GM12878 (cell line): ENCODE data around the gene LMX1B. TPM values are rescaled to one million over a fixed set of nuclear protein-coding genes. Genes with fewer than 3 reads are reported as not detected.

ENCODE experiments used
- ATAC-seq: fragments of 200-7000 bp; cut with Tn5 transposase; 3 replicates; pipeline ENCODE4 v1.9.1; 2020; ENCODE audit warnings: mild to moderate bottlenecking, moderate library complexity
- BruUV-seq: library from RNA; stranded (reverse); fragments of 400-500 nt; replicated peaks from 2 replicates; lab custom pipeline; 2021; lab: Mats Ljungman, UMichigan
- CTCF ChIA-PET: fragments of 300-600 bp; sonication (Branson Sonifier 250); formaldehyde crosslinking; extraction: SDS; loops from one replicate; lab custom pipeline; 2021; ENCODE audit warnings: inconsistent platforms; lab: Yijun Ruan, JAX
- POLR2A ChIA-PET: fragments of 350-600 bp; formaldehyde crosslinking; extraction: SDS; loops from one replicate; lab custom pipeline; 2021; ENCODE audit warnings: inconsistent platforms; lab: Charles Lee
- RAD21 ChIA-PET: fragments of 300-600 bp; sonication (Branson Sonifier 250); formaldehyde crosslinking; loops from one replicate; lab custom pipeline; 2023; ENCODE audit warnings: antibody characterized with exemption; ENCODE audit not compliant: unreplicated experiment; lab: Charles Lee
- SMC1A ChIA-PET: fragments of 300-600 bp; sonication (Branson Sonifier 250); formaldehyde crosslinking; loops from one replicate; lab custom pipeline; 2023; ENCODE audit not compliant: unreplicated experiment, uncharacterized antibody; lab: Charles Lee
- DNase-seq: peaks from one replicate; pipeline ENCODE4 v3.0.0-alpha.2; 2011; ENCODE audit warnings: low read depth, low spot score
- FAIRE-seq: peaks from 3 replicates; lab custom pipeline; 2011; peaks lifted over from hg19 to GRCh38; lab: Jason Lieb, UNC
- H2AFZ ChIP-seq: 2 replicates; pipeline ENCODE4 v1.6.0; 2011; ENCODE audit warnings: low read depth, low read length, control low read depth; ENCODE audit not compliant: control insufficient read depth
- H3K27ac ChIP-seq: 2 replicates; pipeline ENCODE4 v1.5.1; 2011; ENCODE audit warnings: control low read depth; ENCODE audit not compliant: control insufficient read depth, insufficient read depth
- H3K27me3 ChIP-seq, 2 experiments: replicated peaks in 1 of 2; 2 replicates each; pipeline versions ENCODE4 v1.6.0 to v1.6.1; 2011; ENCODE audit warnings: low read length in 1 of 2; ENCODE audit not compliant: control insufficient read depth in 2 of 2, insufficient read depth in 2 of 2
- H3K36me3 ChIP-seq, 2 experiments: 2 replicates each; pipeline ENCODE4 v1.5.1; 2011; ENCODE audit warnings: low read length in 1 of 2; ENCODE audit not compliant: control insufficient read depth in 2 of 2, insufficient read depth in 2 of 2
- H3K4me1 ChIP-seq: 2 replicates; pipeline ENCODE4 v1.6.1; 2011; ENCODE audit warnings: mild to moderate bottlenecking, low read length, moderate library complexity, mixed read lengths; ENCODE audit not compliant: control insufficient read depth, insufficient read depth
- H3K4me2 ChIP-seq: 2 replicates; pipeline ENCODE4 v1.6.0; 2011; ENCODE audit warnings: control low read depth; ENCODE audit not compliant: control insufficient read depth, insufficient read depth
- H3K4me3 ChIP-seq: fragments of 200-600 bp; sonication (generic); 2 replicates; pipeline ENCODE4 v1.5.1; 2016
- H3K79me2 ChIP-seq: 2 replicates; pipeline ENCODE4 v1.6.0; 2011; ENCODE audit warnings: low read length; ENCODE audit not compliant: control insufficient read depth, insufficient read depth
- H3K9ac ChIP-seq: 2 replicates; pipeline ENCODE4 v1.8.0; 2011; ENCODE audit warnings: low read length, control low read depth, mixed read lengths; ENCODE audit not compliant: control insufficient read depth, insufficient read depth
- H3K9me3 ChIP-seq: replicated peaks from 3 replicates; pipeline ENCODE4 v1.5.1; 2011; ENCODE audit warnings: mild to moderate bottlenecking, low read length; ENCODE audit not compliant: control insufficient read depth, insufficient read depth
- H4K20me1 ChIP-seq: 2 replicates; pipeline ENCODE4 v1.6.0; 2011; ENCODE audit not compliant: control insufficient read depth, insufficient read depth
- ATF7 ChIP-seq: fragments of 450-650 bp; IDR thresholded peaks from 2 replicates; pipeline ENCODE4 v1.6.1; 2016; ENCODE audit warnings: low read depth, mild to moderate bottlenecking
- CBX5 ChIP-seq: sonication (generic); IDR thresholded peaks from 2 replicates; pipeline ENCODE4 v1.6.1; 2016; ENCODE audit warnings: low read depth, moderate library complexity, mild to moderate bottlenecking, inconsistent platforms
- DPF2 ChIP-seq: fragments of 450-650 bp; IDR thresholded peaks from 2 replicates; pipeline ENCODE4 v1.6.1; 2017; ENCODE audit warnings: mild to moderate bottlenecking
- FOXM1 ChIP-seq: IDR thresholded peaks from 2 replicates; pipeline ENCODE4 v1.6.1; 2012; ENCODE audit warnings: low read depth, mild to moderate bottlenecking, inconsistent platforms, low read length, moderate library complexity
- NFYA ChIP-seq: IDR thresholded peaks from 2 replicates; pipeline ENCODE4 v1.6.1; 2011; ENCODE audit warnings: low read depth, mild to moderate bottlenecking, low read length, improper control_type of control experiment, borderline replicate concordance
- NR2C2 ChIP-seq: IDR thresholded peaks from 2 replicates; pipeline ENCODE4 v1.6.1; 2011; ENCODE audit warnings: borderline replicate concordance, low read depth; ENCODE audit not compliant: control insufficient read depth, insufficient read length
- PML ChIP-seq: IDR thresholded peaks from 2 replicates; pipeline ENCODE4 v1.6.1; 2012; ENCODE audit warnings: low read length, inconsistent platforms
- RELB ChIP-seq: fragments of 450-650 bp; IDR thresholded peaks from 2 replicates; pipeline ENCODE4 v1.6.1; 2017; ENCODE audit warnings: low read depth, mild to moderate bottlenecking, moderate library complexity
- SP1 ChIP-seq: IDR thresholded peaks from one replicate; pipeline ENCODE4 v1.6.1; 2011; ENCODE audit warnings: low read depth, low read length
- SREBF2 ChIP-seq: IDR thresholded peaks from 2 replicates; pipeline ENCODE4 v1.6.1; 2012; ENCODE audit warnings: mild to moderate bottlenecking, low read length
- WGBS: methylation state at CpG from one replicate; pipeline ENCODE4 v1.1.6; 2016; ENCODE audit warnings: low lambda C conversion rate; ENCODE audit not compliant: insufficient replicate concordance, insufficient coverage; ENCODE audit errors: missing lambda C conversion rate; 5-methylcytosine and 5-hydroxymethylcytosine counted together
- in situ Hi-C: fragments of 300-500 bp; cut with MboI; formaldehyde crosslinking; loops from 9 replicates; pipeline ENCODE4 v1.14.3; 2018; ENCODE audit warnings: mixed read lengths
- intact Hi-C: fragments of 100-400 bp; cut with micrococcal nuclease; formaldehyde crosslinking; loops from one replicate; pipeline ENCODE4 v1.14.2; 2022; ENCODE audit not compliant: unreplicated experiment
- polyA plus RNA-seq, 11 experiments: library from polyadenylated mRNA; depleted of rRNA in 4 of 11; unstranded in 6 of 11; stranded (reverse) in 5 of 11; fragments of >200 nt; fragmentation: Nextera tagmentation in 4 of 11; fragmentation: Illumina TruSeq in 1 of 11; extraction: Ambion mirVana in 4 of 11; extraction: Trizol in 1 of 11; gene quantifications; 1 replicate in 1 of 11; 2 replicates in 10 of 11; pipeline versions ENCODE4 v1.2.1 to v1.2.3, GENCODE V29; 2011 to 2016; ENCODE audit warnings: inconsistent platforms in 2 of 11, missing spikeins in 2 of 11, low read depth in 1 of 11
- total RNA-seq, 4 experiments: library from RNA; depleted of rRNA in 3 of 4; stranded (reverse); fragments of >200 nt in 3 of 4; fragmentation: Illumina TruSeq in 1 of 4; extraction: Trizol in 1 of 4; gene quantifications; 2 replicates each; pipeline versions ENCODE4 v1.2.1 to v1.2.3, GENCODE V29; 2013 to 2021
- TF ChIP-seq, protein P1 (sequence below): fragments of 450-650 bp; IDR thresholded peaks from 2 replicates; pipeline ENCODE4 v1.6.1; 2014; ENCODE audit warnings: mild to moderate bottlenecking

The LMX1B gene
- total and polyA plus RNA-seq, 10 of the 15 experiments (the other 5 are each of a cell fraction or from before 2014, with no cell fraction given): not detected

- CTCF ChIA-PET: interaction anchor here (1.6 kb wide), 1 partner anchor 10 kb away, joined by 4 read pairs; no protein-coding TSS in a partner anchor
Observed at GRCh38 chr9:126692759-126693427, 79.2 kb downstream of the LMX1B start.

More at GRCh38 chr9:126692759-126693427, 79.2 kb downstream of the LMX1B start:
- FAIRE-seq (no peak), ATAC-seq (no peak), DNase-seq (no peak)
- ChIA-PET RAD21 (no interaction called here), SMC1A (no interaction called here), POLR2A (no interaction called here)
- Histone ChIP-seq H4K20me1 (no peaks in the 10 kb centered on the region), H3K9me3 (no peaks in the 10 kb centered on the region), H3K27me3 (peaks cover 0 to 2% of the 10 kb centered on the region in 2 experiments; a peak in 2 of 4 replicates), H3K27ac (no peak overlapping the region), H3K4me2 (no peak overlapping the region), H3K9ac (no peak overlapping the region), H2AFZ (no peak overlapping the region), H3K4me3 (no peak overlapping the region), H3K79me2 (no peaks in the 10 kb centered on the region), H3K36me3 (no peaks in the 10 kb centered on the region), H3K4me1 (no peaks in the 10 kb centered on the region)
- TF ChIP-seq CBX5: no peak
- TF ChIP-seq ATF7: no peak
- TF ChIP-seq SREBF2: no peak
- no peak for TF ChIP-seq RELB
- no peak for TF ChIP-seq FOXM1
- TF ChIP-seq NFYA: no peak
- TF ChIP-seq SP1: no peak
- TF ChIP-seq NR2C2: no peak
- no peak for TF ChIP-seq PML
- TF ChIP-seq, protein P1, sequence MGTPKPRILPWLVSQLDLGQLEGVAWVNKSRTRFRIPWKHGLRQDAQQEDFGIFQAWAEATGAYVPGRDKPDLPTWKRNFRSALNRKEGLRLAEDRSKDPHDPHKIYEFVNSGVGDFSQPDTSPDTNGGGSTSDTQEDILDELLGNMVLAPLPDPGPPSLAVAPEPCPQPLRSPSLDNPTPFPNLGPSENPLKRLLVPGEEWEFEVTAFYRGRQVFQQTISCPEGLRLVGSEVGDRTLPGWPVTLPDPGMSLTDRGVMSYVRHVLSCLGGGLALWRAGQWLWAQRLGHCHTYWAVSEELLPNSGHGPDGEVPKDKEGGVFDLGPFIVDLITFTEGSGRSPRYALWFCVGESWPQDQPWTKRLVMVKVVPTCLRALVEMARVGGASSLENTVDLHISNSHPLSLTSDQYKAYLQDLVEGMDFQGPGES: no peak
- no peak for TF ChIP-seq DPF2
- intact Hi-C loops (no loop called here), in situ Hi-C loops (no loop called here)
- BruUV-seq: no TSS peak
- 44% methylated on average over 32 of the region's 32 CpGs for WGBS
